HG02938 (cell line): ENCODE data around the gene HAGH.

ENCODE experiments used
- ATAC-seq: cut with Tn5 transposase; IDR thresholded peaks from one replicate; pipeline ENCODE4 v1.9.1; 2021; ENCODE audit warnings: mild to moderate bottlenecking, moderate library complexity; ENCODE audit not compliant: unreplicated experiment

Gene HAGH

DNA sequence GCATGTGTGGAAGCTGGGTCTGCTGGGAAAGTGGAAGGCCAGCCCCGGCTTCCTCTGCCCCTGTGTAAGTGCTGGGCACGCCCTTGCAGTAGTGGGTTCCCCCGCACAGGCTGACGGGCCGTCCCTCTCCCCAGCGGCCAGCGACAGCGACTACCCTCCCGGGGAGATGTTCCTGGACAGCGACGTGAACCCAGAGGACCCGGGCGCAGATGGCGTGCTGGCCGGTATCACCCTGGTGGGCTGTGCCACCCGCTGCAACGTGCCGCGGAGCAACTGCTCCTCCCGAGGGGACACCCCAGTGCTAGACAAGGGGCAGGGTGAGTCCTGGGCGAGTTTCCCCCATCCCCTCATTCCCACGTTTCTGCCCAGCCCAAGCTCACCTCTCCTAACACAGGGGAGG, 60.8 kb downstream of the HAGH start:
- no peak for ATAC-seq

DNA sequence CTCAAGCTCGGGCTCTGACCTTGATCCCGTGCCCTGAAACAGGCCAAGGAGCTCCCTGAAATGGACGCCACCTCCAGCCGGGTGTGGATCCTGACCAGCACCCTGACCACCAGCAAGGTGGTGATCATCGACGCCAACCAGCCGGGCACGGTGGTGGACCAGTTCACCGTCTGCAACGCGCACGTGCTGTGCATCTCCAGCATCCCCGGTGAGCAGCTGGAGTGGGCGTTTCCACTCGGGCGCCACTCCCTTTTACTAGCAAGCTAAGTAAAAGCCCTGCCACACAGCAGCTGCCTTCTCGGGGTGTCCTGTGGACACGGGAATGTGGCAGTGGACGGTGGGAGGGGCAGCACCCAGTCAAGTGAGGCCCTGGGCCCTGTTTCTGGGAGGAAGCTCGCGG, 61.7 kb downstream of the HAGH start:
- no peak for ATAC-seq

DNA sequence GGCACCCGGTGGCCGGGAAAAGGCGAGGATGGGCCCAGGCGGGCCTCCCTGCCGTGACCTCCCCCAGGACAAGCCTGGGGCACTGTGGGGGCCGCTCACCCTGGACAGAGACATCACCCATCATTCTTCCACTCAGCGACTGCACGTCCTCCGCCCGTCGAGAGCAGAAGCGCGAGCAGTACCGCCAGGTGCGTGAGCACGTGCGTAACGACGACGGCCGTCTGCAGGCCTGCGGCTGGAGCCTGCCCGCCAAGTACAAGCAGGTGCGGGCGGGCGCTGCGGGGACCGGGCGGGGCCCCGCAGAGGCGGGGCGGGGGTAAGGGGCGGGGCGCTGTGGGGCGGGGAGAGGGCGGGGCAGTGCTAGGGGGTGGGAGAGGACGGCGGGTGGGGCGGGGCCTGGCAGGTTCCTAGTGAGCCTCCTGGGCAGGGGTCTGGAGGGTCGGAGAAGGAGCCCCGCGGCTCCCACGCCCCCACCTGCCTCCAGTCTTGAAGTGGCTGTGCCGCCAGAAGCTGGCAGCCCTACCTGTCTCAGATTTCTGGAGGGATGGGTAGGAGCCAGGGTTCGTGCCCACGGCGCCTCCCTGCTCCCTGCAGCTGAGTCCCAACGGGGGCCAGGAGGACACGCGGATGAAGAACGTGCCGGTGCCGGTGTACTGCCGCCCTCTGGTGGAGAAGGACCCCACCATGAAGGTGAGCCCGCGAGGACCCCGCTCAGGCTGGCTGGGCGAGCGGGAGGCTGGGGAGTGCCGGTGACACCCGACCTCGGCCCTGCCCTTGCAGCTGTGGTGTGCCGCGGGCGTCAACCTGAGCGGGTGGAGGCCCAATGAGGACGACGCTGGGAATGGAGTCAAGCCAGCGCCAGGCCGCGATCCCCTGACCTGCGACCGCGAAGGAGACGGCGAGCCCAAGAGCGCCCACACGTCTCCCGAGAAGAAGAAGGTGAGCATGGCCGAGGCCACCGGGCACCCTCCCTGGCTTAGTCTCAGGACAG, 62.8 kb downstream of the HAGH start:
- no peak for ATAC-seq

DNA sequence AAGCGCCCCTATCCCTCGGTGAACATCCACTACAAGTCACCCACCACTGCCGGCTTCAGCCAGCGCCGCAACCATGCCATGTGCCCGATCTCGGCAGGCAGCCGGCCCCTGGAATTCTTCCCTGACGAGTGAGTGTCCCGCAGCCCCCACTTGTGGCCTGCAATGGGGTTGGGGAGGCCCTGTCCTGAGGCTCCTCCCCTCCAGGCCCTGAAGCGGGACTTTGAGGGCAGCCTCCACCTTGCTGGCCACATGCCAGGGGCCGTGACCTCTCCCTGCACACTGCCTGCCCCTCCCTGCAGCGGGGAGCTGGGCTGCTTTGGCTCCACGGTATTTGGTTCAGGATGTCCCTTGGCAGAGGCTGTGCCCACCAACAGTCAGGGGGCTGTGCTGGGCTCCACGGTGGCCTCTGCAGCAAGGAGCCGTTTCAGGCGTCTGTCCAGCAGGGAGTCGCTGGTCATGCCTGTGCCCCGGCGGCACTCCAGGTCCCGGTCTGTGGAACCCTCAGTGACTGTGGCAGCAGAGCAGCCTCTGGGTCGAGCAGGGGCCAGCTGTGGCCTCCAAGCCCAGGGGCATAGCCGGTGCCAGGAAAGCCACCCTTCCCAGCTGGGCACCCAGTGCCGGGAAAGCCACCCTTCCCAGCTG, 63.6 kb downstream of the HAGH start:
- ATAC-seq: no peak

DNA sequence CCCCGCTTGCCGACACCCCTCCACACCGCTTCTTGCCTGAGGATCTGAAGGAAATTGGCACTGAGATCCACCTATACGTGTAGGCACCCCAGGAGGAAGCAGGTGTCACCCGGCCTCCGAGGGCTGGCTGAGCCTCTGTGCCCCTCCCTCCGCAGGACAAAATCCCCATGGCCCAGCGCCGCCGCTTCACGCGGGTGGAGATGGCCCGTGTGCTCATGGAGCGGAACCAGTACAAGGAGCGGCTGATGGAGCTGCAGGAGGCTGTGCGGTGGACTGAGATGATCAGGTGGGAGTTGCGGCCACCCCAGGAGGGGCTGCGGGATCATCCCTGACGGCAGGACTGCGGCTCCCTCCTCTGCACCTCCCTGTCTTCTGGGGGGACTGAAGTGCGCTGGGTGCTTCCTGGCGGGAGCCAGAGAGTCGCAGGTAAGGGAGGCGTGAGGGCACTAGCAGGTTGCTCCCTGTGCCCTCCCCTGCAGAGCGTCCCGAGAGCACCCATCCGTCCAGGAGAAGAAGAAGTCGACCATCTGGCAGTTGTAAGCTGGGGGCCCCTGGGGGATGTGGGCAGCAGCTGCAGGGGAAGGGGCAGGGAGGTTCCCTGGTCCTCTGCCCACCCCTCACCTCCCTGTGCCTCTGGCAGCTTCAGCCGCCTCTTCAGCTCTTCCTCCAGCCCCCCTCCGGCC, 64.3 kb downstream of the HAGH start:
- no peak for ATAC-seq

DNA sequence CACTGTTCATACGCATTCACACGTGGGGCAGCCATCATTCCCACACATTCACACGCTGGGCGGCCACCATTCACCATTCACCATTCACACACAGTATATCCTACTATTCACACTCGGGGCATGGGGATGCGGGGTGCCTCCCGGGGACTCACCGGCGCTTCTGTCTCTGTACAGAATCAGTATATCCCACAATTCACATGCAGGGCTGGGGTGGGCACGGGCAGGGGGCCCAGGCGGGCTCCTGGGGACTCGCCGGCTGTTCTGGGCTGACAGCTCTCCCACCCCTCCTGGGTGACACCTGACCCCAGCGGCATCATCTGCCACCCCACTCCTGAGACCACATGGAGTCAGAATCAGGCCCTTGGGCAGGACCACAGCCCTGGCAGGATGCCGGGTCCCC, 64.9 kb downstream of the HAGH start:
- ATAC-seq: no peak

DNA sequence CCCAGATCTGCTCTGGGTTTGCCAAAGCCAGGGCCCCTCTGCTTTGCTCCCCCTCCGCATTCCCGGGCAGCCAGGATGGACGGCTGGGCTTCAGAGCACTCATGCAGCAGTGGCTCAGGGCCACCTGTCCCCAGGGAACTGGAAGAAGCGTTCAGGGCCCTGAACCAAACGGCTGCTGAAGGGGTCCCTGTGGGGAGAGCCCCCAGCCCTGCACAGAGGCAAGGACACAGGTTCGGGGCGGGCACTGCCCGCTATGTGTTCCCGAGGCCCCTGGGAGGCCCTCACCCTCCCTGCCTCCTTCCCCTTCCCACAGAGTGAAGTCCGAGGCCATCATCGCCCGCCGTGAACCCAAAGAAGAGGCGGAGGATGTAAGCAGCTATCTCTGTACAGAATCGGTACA, 65.7 kb downstream of the HAGH start:
- ATAC-seq: no peak

DNA sequence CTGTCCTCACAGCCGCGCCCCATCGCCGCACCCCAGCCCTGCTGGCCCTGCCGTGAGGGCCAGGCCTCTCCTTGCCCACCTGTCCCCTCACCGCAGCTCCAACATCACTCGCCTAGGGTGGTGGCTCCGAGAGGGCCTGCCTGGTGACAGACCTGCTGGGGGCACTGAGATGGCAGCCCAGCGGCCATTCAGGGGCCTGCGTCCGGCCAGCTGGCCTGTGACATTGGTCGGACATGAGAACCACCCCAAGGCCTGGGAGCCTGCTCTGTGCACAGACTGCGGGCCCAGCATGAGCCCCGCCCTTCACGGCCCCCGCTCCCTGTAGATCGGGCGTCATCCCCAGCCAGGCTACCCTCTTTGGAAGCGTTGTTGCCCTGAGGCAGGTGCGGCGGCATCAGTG, 67.1 kb downstream of the HAGH start:
- ATAC-seq: no peak

DNA sequence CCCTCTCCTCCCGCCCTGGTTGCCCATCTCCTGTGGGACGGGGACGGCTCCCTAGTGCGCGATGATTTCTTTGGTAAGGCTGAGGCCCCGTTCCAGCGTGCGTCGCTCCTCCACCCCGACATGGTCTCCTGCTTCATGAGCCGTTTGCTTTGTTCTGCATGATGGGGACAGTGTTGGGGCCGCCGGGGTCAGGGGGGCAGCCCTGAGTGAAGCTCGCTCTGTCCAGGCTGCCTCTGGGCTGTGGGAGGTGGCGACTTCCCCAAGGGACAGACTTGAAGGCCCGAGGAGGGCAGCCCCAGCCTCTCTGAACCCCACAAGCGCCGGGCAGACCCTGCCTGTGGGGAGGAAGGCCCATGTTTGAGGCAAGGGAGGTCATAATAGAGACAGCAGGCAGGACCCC, 67.7 kb downstream of the HAGH start:
- ATAC-seq: no peak

DNA sequence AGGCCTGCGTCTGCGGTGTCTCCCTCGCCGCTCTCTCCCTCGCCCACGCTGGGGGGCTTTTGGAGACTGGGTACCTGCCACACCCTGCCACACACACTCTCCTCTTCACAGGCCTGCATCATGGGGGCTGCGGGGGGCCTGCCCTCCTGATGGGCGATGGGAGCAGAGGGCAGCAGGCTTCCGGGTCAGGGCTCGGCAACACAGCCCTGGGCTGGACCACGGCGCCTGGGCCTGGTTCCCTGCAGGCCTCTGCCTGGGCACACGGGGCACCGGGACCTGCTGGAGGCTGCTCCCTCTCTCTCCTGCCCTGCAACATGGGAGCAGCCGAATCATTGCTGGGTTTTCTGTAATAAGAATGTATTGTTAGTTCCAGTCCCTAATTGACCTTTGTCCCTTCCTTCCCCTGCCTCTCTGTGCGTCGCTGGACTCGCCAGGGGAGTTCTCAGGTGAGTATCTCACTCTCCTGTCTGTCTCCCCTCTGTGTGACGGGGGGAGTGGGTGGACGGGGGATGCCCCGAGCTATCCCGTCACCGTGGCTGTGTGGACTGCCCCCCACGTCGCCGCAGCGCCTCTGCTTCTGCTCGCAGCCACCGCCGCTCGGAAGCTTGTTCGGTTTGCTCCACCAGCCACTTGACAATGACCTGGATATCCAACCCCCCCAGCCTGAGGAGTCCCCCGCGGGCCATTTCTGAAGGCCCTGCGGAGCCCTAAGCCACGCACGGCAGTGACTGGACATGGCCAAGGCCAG, 68.7 kb downstream of the HAGH start:
- no peak for ATAC-seq
